Type B pancreatic cell (in vitro differentiated cells): ENCODE measurements around the gene CTNND2. TPM values are rescaled to one million over a fixed set of nuclear protein-coding genes. Genes with fewer than 3 reads are reported as not detected.

Experiments
- DNase-seq: peaks from one replicate; pipeline ENCODE4 v3.0.0; 2021; ENCODE audit warnings: mixed read lengths; ENCODE audit not compliant: unreplicated experiment; ENCODE audit errors: extremely low spot score
- H3K27ac Mint-ChIP-seq: 2 replicates; pipeline ENCODE4 v1.8.0; 2021; ENCODE audit warnings: mild to moderate bottlenecking, mixed read lengths
- H3K27me3 Mint-ChIP-seq: 2 replicates; pipeline ENCODE4 v1.8.0; 2021; ENCODE audit warnings: mixed read lengths
- H3K36me3 Mint-ChIP-seq: 2 replicates; pipeline ENCODE4 v1.8.0; 2021; ENCODE audit warnings: mixed read lengths
- H3K4me1 Mint-ChIP-seq: one replicate; pipeline ENCODE4 v1.8.0; 2021; ENCODE audit warnings: mixed read lengths; ENCODE audit not compliant: unreplicated experiment
- H3K4me3 Mint-ChIP-seq: 2 replicates; pipeline ENCODE4 v1.8.0; 2021; ENCODE audit warnings: mild to moderate bottlenecking, mixed read lengths
- H3K9me3 Mint-ChIP-seq: 2 replicates; pipeline ENCODE4 v1.8.0; 2021; ENCODE audit warnings: mixed read lengths
- total RNA-seq: library from RNA; stranded (reverse); gene quantifications from 2 replicates; pipeline ENCODE4 v1.2.1, GENCODE V29; 2021; ENCODE audit warnings: low replicate concordance
- TF ChIP-seq, protein P1 (sequence below): fragments of 200-600 bp; sonication (generic); conservative IDR thresholded peaks from 2 replicates; pipeline ENCODE4 v1.5.0; 2021; ENCODE audit warnings: antibody characterized with exemption, mild to moderate bottlenecking

Gene CTNND2
- total RNA-seq, 1 donor from 2014 or later = 49.5 TPM

DNA sequence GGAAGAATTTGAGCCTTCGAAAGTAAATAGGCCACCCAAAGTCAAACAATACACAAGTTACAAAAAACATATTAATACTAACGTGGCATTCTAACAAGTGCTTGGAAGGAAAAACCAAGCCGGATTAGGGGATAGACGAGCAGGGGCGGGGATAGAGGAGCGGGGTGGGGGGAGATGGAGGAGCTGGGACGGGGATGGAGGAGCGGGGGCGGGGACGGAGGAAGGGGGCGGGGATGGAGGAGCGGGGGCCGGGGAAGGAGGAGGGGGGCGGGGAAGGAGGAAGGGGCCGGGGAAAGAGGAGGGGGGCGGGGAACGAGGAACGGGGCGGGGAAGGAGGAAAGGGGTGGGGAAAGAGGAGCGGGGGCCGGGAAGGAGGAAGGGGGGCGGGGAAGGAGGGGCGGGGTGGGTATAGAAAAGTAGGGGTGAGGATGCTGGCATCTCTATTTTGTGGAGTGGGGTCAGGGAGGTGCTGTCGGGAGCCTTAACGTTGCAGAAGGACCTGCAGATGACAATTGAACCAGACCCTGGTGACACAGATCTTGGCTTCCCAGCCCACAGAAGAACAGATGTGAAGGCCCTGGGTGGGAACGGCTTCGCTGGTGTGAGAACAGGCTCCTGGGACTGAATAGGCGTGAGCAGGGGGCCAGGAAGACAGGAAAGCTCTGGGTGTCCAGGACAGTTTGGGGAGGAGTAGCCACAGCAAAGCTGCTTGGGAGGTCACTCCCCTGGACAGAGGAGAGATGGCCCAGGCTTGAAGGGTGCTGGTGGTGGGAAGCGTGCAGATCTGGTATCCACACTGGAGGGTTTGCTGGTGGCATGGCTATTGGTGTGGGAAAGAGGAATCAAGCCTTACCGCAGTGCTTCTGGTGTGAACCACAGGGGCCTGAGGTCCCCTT is 909.9 kb downstream of the CTNND2 start:
- no peak overlapping the region for H3K27ac Mint-ChIP-seq
- DNase-seq = no peak
- peaks cover 23% of the 10 kb centered on the region for H3K27me3 Mint-ChIP-seq
- H3K4me3 Mint-ChIP-seq = no peak overlapping the region
- TF ChIP-seq, protein P1, sequence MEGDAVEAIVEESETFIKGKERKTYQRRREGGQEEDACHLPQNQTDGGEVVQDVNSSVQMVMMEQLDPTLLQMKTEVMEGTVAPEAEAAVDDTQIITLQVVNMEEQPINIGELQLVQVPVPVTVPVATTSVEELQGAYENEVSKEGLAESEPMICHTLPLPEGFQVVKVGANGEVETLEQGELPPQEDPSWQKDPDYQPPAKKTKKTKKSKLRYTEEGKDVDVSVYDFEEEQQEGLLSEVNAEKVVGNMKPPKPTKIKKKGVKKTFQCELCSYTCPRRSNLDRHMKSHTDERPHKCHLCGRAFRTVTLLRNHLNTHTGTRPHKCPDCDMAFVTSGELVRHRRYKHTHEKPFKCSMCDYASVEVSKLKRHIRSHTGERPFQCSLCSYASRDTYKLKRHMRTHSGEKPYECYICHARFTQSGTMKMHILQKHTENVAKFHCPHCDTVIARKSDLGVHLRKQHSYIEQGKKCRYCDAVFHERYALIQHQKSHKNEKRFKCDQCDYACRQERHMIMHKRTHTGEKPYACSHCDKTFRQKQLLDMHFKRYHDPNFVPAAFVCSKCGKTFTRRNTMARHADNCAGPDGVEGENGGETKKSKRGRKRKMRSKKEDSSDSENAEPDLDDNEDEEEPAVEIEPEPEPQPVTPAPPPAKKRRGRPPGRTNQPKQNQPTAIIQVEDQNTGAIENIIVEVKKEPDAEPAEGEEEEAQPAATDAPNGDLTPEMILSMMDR = no peak
- no peaks in the 10 kb centered on the region for H3K4me1 Mint-ChIP-seq
- H3K9me3 Mint-ChIP-seq = peaks cover 10% of the 10 kb centered on the region
- no peaks in the 10 kb centered on the region for H3K36me3 Mint-ChIP-seq

DNA sequence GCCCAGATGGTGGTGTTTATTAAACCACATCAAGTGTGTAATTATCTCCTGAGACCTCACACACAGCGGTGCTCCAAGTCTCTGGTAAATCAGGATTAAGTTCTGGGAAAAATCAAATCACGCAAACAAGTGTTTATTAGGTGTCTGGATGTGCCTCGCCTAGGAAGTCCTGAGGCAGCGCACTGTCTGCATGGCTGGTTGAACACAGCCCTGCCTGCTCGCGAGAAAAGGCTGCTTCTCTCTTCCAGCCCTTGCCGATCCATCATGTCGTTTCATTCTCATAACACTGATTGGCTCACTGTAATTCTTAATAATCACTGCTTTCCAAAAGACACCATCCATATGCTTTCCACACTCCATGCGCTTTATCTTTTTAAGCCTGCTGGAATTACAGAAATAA is 913.6 kb downstream of the CTNND2 start:
- TF ChIP-seq, protein P1 = no peak
- Mint-ChIP-seq H3K9me3 (peaks cover 9% of the 10 kb centered on the region), H3K4me1 (peaks cover 22% of the 10 kb centered on the region), H3K27ac (no peak overlapping the region), H3K36me3 (no peaks in the 10 kb centered on the region), H3K4me3 (no peak overlapping the region), H3K27me3 (peaks cover 42% of the 10 kb centered on the region)
- DNase-seq = no peak

DNA sequence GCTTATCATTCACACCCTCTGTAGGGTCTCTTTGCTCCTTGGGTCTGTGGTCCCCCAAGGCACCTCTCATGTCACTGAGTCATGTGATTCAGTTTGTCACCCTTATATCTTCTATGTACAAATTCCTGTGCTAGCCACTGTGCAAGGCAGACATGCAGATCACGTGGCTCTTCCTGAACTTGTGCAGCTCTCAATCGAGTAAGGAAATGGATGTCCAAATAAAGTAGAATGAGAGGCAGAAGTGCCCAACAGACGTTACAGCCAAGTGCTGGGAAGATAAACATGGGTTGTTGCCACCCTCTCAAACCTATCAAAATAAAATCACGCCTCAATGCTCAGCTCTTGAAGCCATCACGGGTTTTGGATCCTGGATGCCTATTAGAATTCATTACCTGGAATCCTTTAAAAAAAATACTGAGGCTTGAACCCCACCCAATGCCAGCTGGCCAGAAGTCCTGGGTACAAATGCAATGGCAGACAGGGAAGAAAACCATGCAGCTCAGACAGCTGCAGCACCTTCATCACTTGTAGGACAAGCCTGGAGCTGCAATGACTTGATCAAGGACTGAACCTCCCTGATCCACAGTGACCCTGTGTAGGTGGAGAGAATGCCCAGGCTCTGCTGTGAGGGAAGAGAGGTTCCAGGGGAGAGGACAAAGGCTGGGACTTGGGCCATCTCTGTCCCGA is 914.5 kb downstream of the CTNND2 start:
- Mint-ChIP-seq H3K9me3 (no peaks in the 10 kb centered on the region), H3K4me3 (no peak overlapping the region), H3K36me3 (no peaks in the 10 kb centered on the region), H3K4me1 (peaks cover 22% of the 10 kb centered on the region), H3K27ac (no peak overlapping the region), H3K27me3 (peaks cover 33% of the 10 kb centered on the region)
- DNase-seq = no peak
- TF ChIP-seq, protein P1 = no peak

DNA sequence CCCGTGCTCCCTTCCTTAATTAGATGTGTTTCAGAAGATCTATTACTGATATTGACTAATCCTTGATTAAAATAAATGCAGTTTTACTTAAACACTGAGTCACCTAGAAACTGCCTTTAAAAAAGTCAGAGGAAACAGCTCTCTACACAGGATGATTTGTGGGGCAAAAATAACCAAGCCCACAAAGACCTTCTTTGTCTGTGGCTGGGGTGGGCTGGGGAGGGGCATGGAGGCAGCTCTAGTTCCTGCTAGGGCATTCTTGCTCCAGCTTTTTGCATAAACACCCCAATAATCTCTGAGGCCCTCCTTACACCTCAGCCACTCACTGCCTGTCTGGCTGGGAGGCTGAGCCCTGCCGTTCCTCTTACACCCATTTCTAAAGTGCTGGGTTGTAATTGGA is 915.6 kb downstream of the CTNND2 start:
- DNase-seq = no peak
- TF ChIP-seq, protein P1 = no peak
- Mint-ChIP-seq H3K4me1 (peaks cover 28% of the 10 kb centered on the region), H3K27me3 (peaks cover 32% of the 10 kb centered on the region), H3K36me3 (no peaks in the 10 kb centered on the region), H3K27ac (peak overlapping the region; percentile 69), H3K4me3 (no peak overlapping the region), H3K9me3 (no peaks in the 10 kb centered on the region)

DNA sequence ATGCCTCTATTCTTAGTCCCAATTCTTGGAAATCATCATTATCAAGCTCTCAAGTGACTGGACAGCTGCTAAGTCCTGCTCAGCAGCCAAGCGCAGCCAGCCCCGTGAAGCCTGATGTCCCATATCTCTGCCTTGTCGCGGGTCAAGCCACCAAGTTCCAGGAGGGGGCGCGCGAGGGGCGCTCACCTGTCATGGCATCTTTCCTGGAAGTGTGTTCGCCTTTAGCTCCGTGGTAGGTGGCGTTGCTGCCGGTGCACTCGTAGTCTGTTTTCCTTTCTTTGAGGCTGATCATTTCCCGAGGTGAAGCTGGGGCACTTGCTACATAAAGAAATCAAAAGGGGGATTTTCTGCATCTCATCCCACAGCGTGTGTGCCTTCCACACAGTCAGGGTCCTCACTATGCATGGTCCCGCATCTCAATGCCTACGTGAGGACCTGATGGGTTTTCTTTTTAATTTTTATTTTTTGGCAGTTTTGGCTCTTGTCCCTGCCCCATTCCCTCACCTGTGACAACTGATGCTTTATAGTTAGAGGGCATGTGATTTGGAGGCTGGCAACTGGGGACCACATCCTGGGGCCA is 916.2 kb downstream of the CTNND2 start:
- peak; percentile 85 for DNase-seq
- H3K4me3 Mint-ChIP-seq = peak overlapping the region; percentile 70
- TF ChIP-seq, protein P1 = peak; percentile 92
- no peaks in the 10 kb centered on the region for H3K36me3 Mint-ChIP-seq
- H3K27me3 Mint-ChIP-seq = peaks cover 32% of the 10 kb centered on the region
- H3K9me3 Mint-ChIP-seq = no peaks in the 10 kb centered on the region
- peak overlapping the region; percentile 69 for H3K27ac Mint-ChIP-seq
- peaks cover 31% of the 10 kb centered on the region for H3K4me1 Mint-ChIP-seq
